ENCODE measurements around the gene ZFAND3.

DNA sequence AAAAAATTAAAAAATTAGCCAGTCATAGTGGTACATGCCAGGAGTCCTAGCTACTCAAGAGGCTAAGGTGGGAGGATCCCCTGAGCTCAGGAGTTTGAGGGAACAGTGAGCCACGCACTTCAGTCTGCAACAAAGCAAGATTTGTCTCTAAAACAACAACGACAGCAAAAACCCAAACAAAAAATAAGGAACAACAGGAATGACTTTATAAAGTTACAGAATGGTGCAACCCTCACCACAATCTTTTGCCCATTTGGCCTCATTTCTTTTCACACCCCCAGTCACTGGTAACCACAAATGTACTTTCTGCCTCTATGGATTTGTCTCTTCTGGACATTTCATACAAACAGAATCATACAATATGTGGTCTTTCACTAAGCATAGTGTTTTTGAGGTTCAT lies 16.7 kb upstream of the ZFAND3 start:
- TF ChIP-seq MEF2A (IDR thresholded peaks at IDR 0.05; ENCODE audit: insufficient read depth, low read depth, low read length), result no peak
- TF ChIP-seq ZNF274 (IDR thresholded peaks at IDR 0.05; ENCODE audit: insufficient read depth, insufficient read length), result no peak
- no peak for TF ChIP-seq EZH2 (IDR thresholded peaks at IDR 0.05; ENCODE audit: borderline replicate concordance, control insufficient read depth, low read depth, low read length)
- no peak for TF ChIP-seq CHD2 (IDR thresholded peaks at IDR 0.05; ENCODE audit: borderline replicate concordance, low read depth, low read length)
- TF ChIP-seq ZNF217 (IDR thresholded peaks at IDR 0.05), result no peak
- no peak for TF ChIP-seq CTCF (IDR thresholded peaks at IDR 0.05 in 2 of 3, conservative IDR thresholded peaks at IDR 0.05 in 1 of 3; ENCODE audit: control insufficient read depth in 2 of 3, extremely low read depth in 1 of 3, insufficient read depth in 1 of 3, low read depth in 3 of 3, low read length in 3 of 3)
- TF ChIP-seq HDAC2 (IDR thresholded peaks at IDR 0.05), result no peak
- TF ChIP-seq MXI1 (IDR thresholded peaks at IDR 0.05; ENCODE audit: low read depth, low read length), result no peak
